Activated CD4-positive, alpha-beta T cell treated with anti-CD3 and anti-CD28 coated beads, Interleukin-10, Interleukin-2, amounts not matched to agents 100 ng/mL and 50 ng/mL, durations not matched to agents 16 hours and 8 hours (primary cell): ENCODE data around the gene DYSF.

Source experiments
- DNase-seq: peaks from one replicate; pipeline ENCODE4 v3.0.0-alpha.2; 2020

The DYSF gene

GRCh38 chr2:71697106-71698004 is 244.0 kb downstream of the DYSF start:
- no peak for DNase-seq

- no peak for DNase-seq
Measured at GRCh38 chr2:71699428-71699827, 246.1 kb downstream of the DYSF start.

GRCh38 chr2:71700041-71700657 is 246.8 kb downstream of the DYSF start:
- no peak for DNase-seq

GRCh38 chr2:71700658-71701397 is 247.5 kb downstream of the DYSF start:
- no peak for DNase-seq

GRCh38 chr2:71702071-71702970 is 249.0 kb downstream of the DYSF start:
- no peak for DNase-seq

- no peak for DNase-seq
Measured at GRCh38 chr2:71702971-71703898, 249.9 kb downstream of the DYSF start.

- no peak for DNase-seq
Measured at GRCh38 chr2:71704131-71704561, 250.8 kb downstream of the DYSF start.

GRCh38 chr2:71704688-71705087 is 251.3 kb downstream of the DYSF start:
- no peak for DNase-seq

- DNase-seq = no peak
Measured at GRCh38 chr2:71705171-71705960, 252.0 kb downstream of the DYSF start.

GRCh38 chr2:71706121-71706520 is 252.8 kb downstream of the DYSF start:
- DNase-seq = no peak

- no peak for DNase-seq
Measured at GRCh38 chr2:71706836-71707235, 253.5 kb downstream of the DYSF start.

GRCh38 chr2:71710367-71711132 is 257.2 kb downstream of the DYSF start:
- no peak for DNase-seq

- DNase-seq = no peak
Measured at GRCh38 chr2:71711133-71711855, 257.9 kb downstream of the DYSF start.

GRCh38 chr2:71712158-71712818 is 258.9 kb downstream of the DYSF start:
- DNase-seq = no peak

GRCh38 chr2:71713581-71714580 is 260.5 kb downstream of the DYSF start:
- no peak for DNase-seq

GRCh38 chr2:71714601-71715240 is 261.4 kb downstream of the DYSF start:
- no peak for DNase-seq
